Purkinje cell (primary cell): ENCODE data around the gene KRTAP10-12. TPM values are rescaled to one million over a fixed set of nuclear protein-coding genes. Genes with fewer than 3 reads are reported as not detected.

ENCODE experiments used
- polyA plus RNA-seq: library from polyadenylated mRNA; unstranded; fragments of >200 nt; fragmentation: Nextera tagmentation; gene quantifications from 2 replicates; pipeline ENCODE4 v1.2.1, GENCODE V29; 2014

KRTAP10-12 gene
- not detected in 2 replicates for polyA plus RNA-seq

GRCh38 chr21:44697172-44697810 is at the start of gene KRTAP10-12:
Gene KRTAP10-12 (plus strand): TSS chr21:44697172. CDS start chr21:44697202, 30 bp downstream.

GRCh38 chr21:44654576-44655175 is 42.3 kb upstream of the KRTAP10-12 start, which contains the start of gene KRTAP12-4:
Gene KRTAP12-4 (minus strand): TSS chr21:44654659. CDS start chr21:44654614, 45 bp downstream.

GRCh38 chr21:44657635-44658540 is 39.1 kb upstream of the KRTAP10-12 start, which contains the start of gene KRTAP12-3:
Gene KRTAP12-3 (plus strand): TSS chr21:44657932. CDS start chr21:44657980, 48 bp downstream.

GRCh38 chr21:44666401-44667320 is 30.3 kb upstream of the KRTAP10-12 start, which contains the start of gene KRTAP12-2:
Gene KRTAP12-2 (minus strand): TSS chr21:44666927. CDS start chr21:44666886, 41 bp downstream.

GRCh38 chr21:44681861-44682579 is 15.0 kb upstream of the KRTAP10-12 start, which contains the start of gene KRTAP12-1:
Gene KRTAP12-1 (minus strand): TSS chr21:44682163. CDS start chr21:44682123, 40 bp downstream.

GRCh38 chr21:44711327-44712202 is 14.6 kb downstream of the KRTAP10-12 start, which contains the start of gene TSPEAR:
Gene TSPEAR (minus strand): TSS chr21:44711572. CDS start chr21:44711514, 58 bp downstream.

Other genes with a start within 250 kb of the KRTAP10-12 start
- gene LRRC3, start 241.7 kb upstream of the KRTAP10-12 start, polyA plus RNA-seq: not detected in 2 replicates
- not detected in 2 replicates for gene KRTAP10-1, start 157.0 kb upstream of the KRTAP10-12 start, polyA plus RNA-seq
- not detected in 2 replicates for gene KRTAP10-2, start 145.7 kb upstream of the KRTAP10-12 start, polyA plus RNA-seq
- not detected in 2 replicates for gene KRTAP10-3, start 138.4 kb upstream of the KRTAP10-12 start, polyA plus RNA-seq
- gene KRTAP10-4, start 123.4 kb upstream of the KRTAP10-12 start, polyA plus RNA-seq: not detected in 2 replicates
- not detected in 2 replicates for gene KRTAP10-5, start 116.6 kb upstream of the KRTAP10-12 start, polyA plus RNA-seq
- gene KRTAP10-6, start 104.7 kb upstream of the KRTAP10-12 start, polyA plus RNA-seq: not detected in 2 replicates
- gene KRTAP10-7, start 96.6 kb upstream of the KRTAP10-12 start, polyA plus RNA-seq: not detected in 2 replicates
- gene KRTAP10-8, start 85.1 kb upstream of the KRTAP10-12 start, polyA plus RNA-seq: not detected in 2 replicates
- not detected in 2 replicates for gene KRTAP10-9, start 70.1 kb upstream of the KRTAP10-12 start, polyA plus RNA-seq
- not detected in 2 replicates for gene KRTAP10-10, start 59.8 kb upstream of the KRTAP10-12 start, polyA plus RNA-seq
- gene KRTAP10-11, start 50.8 kb upstream of the KRTAP10-12 start, polyA plus RNA-seq: not detected in 2 replicates
- not detected in 2 replicates for gene KRTAP12-4, start 42.5 kb upstream of the KRTAP10-12 start, polyA plus RNA-seq
- not detected in 2 replicates for gene KRTAP12-3, start 39.2 kb upstream of the KRTAP10-12 start, polyA plus RNA-seq
- not detected in 2 replicates for gene KRTAP12-2, start 30.2 kb upstream of the KRTAP10-12 start, polyA plus RNA-seq
- gene KRTAP12-1, start 15.0 kb upstream of the KRTAP10-12 start, polyA plus RNA-seq: not detected in 2 replicates
- not detected in 2 replicates for gene TSPEAR, start 14.4 kb downstream of the KRTAP10-12 start, polyA plus RNA-seq
- 18.6 and 38.5 TPM in 2 replicates for gene UBE2G2, start 104.6 kb downstream of the KRTAP10-12 start, polyA plus RNA-seq
- 66.7 and 90.6 TPM in 2 replicates for gene SUMO3, start 120.9 kb downstream of the KRTAP10-12 start, polyA plus RNA-seq
- 9.0 and 12.0 TPM in 2 replicates for gene PTTG1IP, start 176.5 kb downstream of the KRTAP10-12 start, polyA plus RNA-seq
- not detected in 2 replicates for gene ITGB2, start 223.7 kb downstream of the KRTAP10-12 start, polyA plus RNA-seq
- 1.4 and 1.6 TPM in 2 replicates for gene SLX9, start 242.9 kb downstream of the KRTAP10-12 start, polyA plus RNA-seq